Endometrial microvascular endothelial cells (primary cell): ENCODE measurements around the gene THADA. TPM values are rescaled to one million over a fixed set of nuclear protein-coding genes. Genes with fewer than 3 reads are reported as not detected.
"Not testable (repeated sequence)": the region's sequence is repeated elsewhere in the genome, so short reads cannot be mapped to it uniquely, and the experiment has no call there.

Experiments
- in situ Hi-C: cut with HindIII; loops from 2 replicates; pipeline ENCODE4 v1.10.0; 2017; ENCODE audit warnings: low sequenced_read_pairs, low pct_unique_long_range_greater_than_20kb; ENCODE audit errors: inconsistent ontology term
- total RNA-seq: library from RNA; depleted of rRNA; stranded (reverse); fragments of >200 nt; gene quantifications from one replicate; pipeline ENCODE4 v1.2.3, GENCODE V29; 2015; ENCODE audit errors: inconsistent ontology term

THADA gene
- total RNA-seq, 1 donor from 2014 or later = 24.1 TPM

- in situ Hi-C loops = no loop called here
These were observed 9.3 kb upstream of the THADA start for GRCh38 chr2:43605079-43605655.

DNA sequence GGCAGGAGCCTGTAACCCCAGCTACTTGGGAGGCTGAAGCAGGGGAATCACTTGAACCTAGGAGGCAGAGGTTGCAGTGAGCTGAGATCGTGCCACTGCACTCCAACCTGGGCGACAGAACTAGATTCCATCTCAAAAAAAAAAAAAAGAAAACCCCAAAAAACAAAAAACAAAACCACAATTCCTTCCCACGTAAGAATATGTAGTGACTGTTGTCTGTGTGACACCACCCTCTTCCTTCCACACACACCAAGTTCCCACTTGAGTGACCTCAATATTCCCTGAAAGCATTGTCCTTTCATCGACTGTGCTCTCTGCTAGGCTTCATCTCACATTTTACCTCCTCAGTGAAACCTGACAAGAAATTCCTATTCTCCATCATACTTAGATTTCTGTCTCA, 8.8 kb upstream of the THADA start:
- in situ Hi-C loops = no loop called here

- in situ Hi-C loops = not testable (repeated sequence)
These were observed 4.8 kb upstream of the THADA start for GRCh38 chr2:43600596-43600995.

- in situ Hi-C loops = no loop called here
These were observed 963 bp downstream of the THADA start for GRCh38 chr2:43594875-43595274.

DNA sequence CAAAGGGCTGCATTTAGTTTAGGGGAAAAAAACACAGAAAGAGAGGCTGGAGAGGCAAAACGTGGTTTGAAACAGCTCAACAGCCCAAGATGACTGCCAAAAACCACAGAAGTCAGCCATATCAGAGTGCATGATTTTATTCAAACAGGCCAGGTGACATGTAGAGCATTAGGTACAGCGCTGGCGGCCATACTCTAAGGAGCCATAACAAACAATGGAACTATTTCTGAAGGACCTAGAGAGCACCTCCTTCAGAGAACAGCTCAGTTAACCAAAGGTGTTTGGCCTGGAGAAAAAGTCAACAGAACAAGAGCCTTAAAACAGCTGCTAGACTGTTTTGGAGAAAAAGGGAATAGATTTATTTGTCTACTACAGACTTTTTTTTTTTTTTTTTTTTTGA, 2.6 kb downstream of the THADA start:
- in situ Hi-C loops = no loop called here

DNA sequence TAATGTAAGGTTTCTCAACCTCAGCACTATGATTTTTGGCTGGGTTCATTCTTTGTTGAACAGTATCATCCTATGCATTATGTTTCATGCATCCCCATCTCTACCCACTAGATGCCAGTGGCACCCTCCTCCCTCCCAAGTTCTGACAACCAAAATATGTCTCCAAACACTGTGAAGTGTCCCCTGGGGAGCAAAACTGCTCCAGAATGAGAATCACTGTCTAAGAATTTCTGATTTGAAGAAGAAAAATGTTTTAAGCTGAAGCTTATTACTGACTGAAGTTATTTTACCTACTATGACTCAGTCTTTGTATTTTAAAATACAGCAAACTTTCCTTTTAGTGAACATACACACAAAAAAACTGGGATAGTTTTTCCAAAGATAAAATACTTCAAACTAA, 3.4 kb downstream of the THADA start:
- in situ Hi-C loops = no loop called here

DNA sequence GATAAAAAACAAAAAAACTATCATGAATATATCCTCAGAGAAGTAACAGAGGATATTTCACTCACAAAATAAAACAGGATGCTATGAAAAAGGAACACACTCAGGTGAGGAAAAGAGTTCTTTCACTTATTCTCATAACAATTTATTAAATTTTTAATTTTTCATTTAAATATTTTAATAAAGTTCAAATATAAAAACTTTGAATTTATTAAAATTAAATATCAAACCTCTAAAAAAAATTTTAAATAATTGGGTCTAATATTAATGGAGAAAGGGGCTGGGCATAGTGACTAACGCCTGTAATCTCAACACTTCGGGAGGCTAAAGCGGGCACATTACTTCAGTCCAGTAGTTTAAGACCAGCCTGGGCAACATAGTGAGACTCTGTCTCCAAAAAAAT, 10.1 kb downstream of the THADA start:
- in situ Hi-C loops = no loop called here

DNA sequence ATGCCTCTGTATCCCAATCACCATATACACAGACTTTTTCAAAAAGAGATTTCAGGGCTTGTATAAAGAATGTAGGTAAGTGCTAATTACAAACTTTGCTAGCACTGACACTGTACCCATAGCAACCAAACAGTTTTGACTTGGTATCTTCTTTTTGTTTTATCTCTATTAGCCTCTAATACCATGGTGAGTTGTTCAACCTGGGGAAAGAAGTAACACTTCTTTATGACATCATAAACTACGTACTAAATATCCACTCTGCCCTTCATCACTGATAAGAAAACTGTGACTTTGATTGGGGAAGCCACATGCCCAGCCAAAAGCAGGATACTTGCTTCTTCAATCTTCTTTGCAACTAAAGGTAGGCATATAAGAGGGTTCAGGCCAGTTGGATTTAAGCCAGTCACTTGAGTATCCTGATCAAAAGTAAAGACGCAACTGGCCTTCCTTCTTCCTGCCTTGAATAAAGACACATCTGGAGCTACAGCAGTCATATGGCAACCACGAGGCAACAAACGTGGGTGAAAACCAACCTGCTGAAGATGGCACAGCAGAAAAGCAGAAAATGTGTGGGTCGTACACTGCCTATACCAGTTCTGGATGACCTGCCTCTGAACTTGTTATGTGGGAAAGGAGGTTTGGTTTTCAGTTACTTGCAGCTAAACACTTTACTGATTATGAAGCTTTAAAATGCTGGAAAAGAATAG, 16.4 kb downstream of the THADA start:
- in situ Hi-C loops = loop anchor here (10.0 kb wide), 1 partner anchor 765 kb away; no protein-coding TSS in a partner anchor

DNA sequence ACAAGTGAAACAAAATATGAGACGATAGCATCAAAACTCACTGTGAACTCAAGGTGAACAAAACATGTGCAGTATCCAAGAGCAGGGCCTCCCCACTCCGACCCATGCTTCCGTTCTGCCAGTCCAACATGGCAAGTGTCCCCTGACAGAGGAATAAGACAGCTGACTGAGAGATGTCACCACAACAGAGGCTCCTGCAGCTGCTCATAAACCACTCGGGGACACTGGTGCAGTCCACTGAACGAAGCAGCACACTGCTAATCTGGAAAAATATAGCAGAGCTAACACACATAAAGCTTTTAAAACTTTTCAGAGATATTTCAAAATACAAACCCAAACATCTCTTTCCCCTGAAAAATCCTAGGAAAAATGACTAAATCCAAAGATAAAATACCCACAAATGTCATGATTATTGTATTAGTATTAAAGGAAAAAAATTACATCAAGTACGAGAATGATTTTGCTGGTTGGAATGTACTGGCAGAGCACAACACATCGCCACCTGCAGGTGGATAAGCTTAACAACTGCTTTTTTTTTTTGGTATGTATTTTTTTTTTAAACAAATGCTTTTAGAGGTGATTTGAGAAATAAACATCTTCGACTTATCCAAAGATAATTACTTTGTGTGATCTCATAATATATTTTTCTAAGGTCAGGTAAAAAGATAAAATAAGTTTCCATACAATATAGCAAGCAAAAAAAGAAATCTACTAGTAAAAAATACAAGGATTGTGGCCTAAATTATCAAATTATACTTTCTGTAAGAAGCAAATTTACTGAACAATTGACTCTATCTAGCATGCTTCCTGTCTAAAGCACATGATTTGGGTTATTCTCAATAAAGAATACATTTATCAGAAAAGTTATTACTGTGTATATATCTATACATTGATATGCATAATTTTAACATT, 18.6 kb downstream of the THADA start:
- in situ Hi-C loops = loop anchor here (10.0 kb wide), 1 partner anchor 762 kb away; no protein-coding TSS in a partner anchor

DNA sequence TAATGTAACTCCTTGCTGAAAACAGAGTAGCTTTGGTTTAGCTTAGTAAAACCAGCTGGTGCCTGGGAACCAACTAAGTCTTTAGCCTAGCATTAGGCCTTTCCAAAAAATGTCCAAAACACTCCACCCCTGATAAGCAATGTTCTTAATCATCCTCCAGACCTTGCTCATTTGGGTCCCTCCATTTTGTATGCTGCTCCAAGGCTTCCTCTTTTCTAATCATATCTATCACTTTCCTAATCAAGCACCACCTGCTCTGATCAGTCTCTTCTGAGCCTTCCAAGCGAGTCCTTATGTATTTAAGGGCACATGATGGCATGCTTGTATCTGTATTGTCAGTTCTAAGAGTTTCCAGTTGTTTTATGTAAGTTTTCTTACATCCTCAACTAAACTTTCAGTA, 23.6 kb downstream of the THADA start:
- in situ Hi-C loops = loop anchor here (10.0 kb wide), 1 partner anchor 757 kb away; no protein-coding TSS in a partner anchor

DNA sequence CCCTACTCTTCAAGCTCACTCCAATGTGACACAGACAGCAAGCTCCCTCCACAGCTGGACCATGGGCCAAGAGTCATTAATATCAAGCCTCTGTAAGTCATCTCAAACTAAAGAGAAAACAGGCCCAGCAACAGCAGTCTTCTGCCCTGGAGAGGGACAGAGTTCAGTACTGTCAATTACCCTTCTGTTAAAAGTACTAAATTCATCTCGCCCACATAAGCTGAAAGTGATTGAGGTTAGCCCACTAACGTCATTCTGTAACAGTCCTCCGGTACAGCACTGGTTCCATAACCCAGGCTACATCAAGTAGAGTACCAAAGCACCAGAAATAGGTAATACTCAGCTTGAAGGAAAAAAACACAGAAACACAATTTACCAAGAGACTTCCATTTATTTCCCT, 25.9 kb downstream of the THADA start:
- in situ Hi-C loops = loop anchor here (10.0 kb wide), 1 partner anchor 755 kb away; no protein-coding TSS in a partner anchor

- in situ Hi-C loops = no loop called here
These were observed 27.6 kb downstream of the THADA start for GRCh38 chr2:43568228-43568627.

GRCh38 chr2:43566461-43566729, 29.4 kb downstream of the THADA start:
- in situ Hi-C loops = no loop called here

DNA sequence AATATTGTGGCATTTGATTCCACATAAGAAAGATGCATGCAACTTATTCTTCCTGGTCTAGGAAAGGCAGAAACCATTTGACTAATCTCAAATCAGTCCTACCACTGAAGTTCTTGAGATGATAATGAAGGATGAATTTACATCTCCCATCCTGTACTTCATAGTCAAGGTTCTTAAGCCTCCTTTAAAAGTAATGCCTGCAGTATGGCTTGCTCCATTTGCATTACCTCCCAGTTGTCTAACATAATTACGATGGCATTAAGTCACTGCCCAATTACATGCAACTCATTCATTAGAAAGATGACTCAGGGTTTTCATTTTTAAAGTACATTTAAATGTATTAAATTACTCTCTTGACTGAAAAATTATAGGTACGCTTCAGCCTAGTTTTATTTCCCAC, 32.2 kb downstream of the THADA start:
- in situ Hi-C loops = no loop called here

DNA sequence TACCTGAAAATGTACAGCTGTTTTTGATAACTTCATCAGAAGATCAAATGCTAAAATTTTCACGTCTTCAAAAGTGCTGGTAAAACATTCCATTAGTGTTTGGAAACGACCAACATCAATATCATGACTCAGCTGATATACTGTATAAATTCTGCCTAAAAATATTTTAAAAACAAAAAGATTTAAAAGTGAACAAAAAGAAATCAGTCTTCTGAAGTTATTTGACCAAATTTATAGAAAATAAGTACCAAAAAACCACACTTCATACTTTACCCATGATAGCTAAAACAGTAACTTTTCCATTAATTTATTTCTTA, 35.6 kb downstream of the THADA start:
- in situ Hi-C loops = no loop called here

- in situ Hi-C loops = no loop called here
These were observed 36.2 kb downstream of the THADA start for GRCh38 chr2:43559391-43560230.

GRCh38 chr2:43557196-43557595, 38.6 kb downstream of the THADA start:
- in situ Hi-C loops = no loop called here

- in situ Hi-C loops = no loop called here
These were observed 39.6 kb downstream of the THADA start for GRCh38 chr2:43556256-43556655.

- in situ Hi-C loops = no loop called here
These were observed 42.4 kb downstream of the THADA start for GRCh38 chr2:43553341-43553855.
